GM21381 (cell line): ENCODE data around the gene KRTDAP.

Source experiments
- ATAC-seq: cut with Tn5 transposase; IDR thresholded peaks from one replicate; pipeline ENCODE4 v1.9.1; 2021; ENCODE audit warnings: mild to moderate bottlenecking, moderate library complexity; ENCODE audit not compliant: unreplicated experiment

KRTDAP gene

DNA sequence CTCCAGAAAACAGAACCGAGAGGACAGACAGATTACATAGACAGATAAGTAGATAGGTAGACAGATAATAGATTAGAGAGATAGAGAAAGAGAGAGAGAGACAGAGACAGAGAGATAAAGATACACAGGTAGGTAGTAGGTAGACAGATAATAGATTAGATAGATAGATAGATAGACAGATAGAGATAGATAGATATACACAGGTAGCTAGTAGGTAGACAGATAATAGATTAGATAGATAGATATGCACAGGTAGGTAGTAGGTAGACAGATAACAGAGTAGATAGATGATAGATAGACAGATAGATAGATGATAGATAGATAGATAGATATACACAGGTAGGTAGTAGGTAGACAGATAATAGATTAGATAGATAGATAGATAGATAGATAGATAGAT is 32.1 kb downstream of the KRTDAP start:
- no peak for ATAC-seq

GRCh38 chr19:35457173-35457572 is 33.1 kb downstream of the KRTDAP start:
- ATAC-seq, result no peak

DNA sequence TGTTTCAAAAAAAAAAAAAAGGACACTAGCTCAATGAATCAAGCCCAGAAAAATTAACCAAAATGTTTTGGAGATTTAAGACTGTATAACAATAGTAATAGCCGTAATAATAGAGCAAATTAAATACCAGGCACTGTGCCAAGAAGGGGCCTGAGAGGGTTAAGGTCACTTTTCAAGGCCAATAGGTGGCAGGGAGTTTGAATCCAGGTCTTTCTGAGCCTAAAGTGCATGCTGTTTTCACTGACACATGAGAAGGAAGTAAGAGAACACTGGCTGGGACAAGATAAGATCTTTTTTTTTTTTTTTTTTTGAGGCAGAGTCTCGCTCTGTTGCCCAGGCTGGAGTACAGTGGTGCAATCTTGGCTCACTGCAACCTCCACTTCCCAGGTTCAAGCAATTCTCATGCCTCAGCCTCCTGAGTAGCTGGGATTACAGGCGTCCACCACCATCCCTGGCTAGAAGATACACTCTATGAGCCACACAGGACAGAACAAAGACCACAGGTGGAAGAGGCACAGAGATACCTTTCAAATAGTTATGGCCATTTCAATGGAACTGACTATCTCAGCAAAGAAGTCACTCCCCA is 34.6 kb downstream of the KRTDAP start:
- no peak for ATAC-seq

DNA sequence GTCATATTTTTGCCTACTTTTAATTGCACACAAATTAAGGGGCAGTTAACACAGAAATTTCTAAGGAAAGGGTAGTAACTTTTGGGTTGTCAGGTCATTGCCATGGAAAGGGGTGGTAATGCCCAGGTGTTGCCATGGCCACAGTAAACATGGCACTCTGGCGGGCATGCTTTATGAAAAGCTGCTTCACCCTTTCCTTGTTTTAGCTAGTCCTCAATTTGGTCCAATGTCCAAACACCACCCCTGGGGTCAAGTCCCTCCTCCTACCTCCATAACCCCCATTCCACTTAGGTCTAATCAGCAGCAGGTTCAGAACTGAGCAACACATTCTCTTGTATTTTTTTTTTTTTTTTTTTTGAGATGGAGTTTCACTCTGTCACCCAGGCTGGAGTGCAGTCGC is 35.6 kb downstream of the KRTDAP start:
- ATAC-seq, result no peak

DNA sequence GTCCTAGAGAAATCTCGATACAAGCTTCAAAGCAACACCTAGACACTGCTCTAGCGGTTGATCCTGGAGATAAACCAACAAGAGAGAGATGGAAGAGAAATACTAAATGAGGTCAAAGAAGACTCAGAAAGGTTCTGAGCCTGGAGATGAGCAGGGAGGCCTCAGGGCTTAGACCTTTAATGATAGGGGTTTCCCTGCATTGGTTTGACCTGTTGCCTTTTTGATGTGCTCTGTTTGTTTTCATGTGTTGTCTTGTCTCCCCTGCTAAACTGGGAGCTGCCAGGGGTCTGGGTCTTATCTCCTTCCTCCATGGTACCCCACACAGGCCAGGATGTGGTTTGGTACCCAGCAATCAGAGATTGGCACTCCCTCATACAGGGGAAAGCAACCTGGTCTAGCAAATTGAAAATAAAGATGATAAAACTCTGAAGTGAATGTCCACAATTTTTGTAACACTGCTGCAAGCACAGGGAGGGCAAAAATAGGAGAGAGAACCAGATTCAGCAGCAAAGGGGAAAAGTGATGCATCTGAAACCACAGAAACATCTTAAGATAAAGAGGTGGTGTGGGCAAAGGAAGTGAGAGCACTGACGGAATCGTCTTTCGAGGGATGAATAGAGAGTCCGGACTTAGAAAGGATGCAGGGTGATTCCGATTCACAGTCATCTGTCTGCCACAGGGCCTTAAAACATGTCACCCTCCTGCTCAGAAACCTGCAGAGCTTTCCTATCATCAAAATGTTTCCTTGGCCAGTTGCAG is 38.7 kb downstream of the KRTDAP start:
- ATAC-seq, result no peak

GRCh38 chr19:35449359-35450043 is 40.8 kb downstream of the KRTDAP start:
- ATAC-seq, result no peak

- no peak for ATAC-seq
These were observed 42.4 kb downstream of the KRTDAP start, which contains the start of gene FFAR2 for GRCh38 chr19:35447606-35448469. Gene FFAR2, plus strand, starts transcription at chr19:35448257. Its CDS starts 1,458 bp downstream, at chr19:35449715.

DNA sequence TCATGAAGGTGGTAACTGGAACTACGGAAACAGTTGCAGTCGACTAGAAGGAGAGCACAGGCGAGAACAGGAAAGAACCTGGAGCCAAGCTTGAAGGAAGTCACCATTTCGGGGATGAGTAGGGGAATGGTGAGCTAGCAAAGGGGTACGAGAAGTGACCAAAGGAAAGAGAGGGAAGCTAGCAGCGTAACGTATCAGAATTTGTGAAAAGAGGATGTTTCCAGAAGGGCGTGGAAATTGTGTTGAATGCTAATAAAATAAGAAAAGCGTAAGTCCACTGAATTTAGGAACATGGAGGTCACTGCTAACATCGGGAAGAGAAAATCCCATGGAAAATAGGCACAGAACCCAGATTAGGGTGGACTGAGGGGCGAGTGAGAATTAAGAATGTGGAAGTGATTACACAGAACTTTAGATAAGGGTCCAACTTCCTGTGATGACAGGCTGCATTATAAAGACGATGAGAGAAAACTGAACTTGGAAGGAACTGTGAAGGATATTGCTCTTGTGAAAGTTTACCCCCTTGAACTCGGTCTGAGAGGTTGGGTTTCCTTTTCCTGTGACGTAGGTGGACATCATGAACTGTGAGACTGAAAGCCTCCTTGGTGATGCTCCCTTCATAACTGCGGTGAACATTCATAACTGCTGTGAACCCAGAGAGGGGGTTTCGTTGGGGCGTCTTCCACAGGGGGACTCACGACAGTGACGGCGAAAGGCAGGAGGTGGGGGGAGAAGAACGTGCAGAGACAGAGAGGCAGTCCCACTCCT is 44.3 kb downstream of the KRTDAP start:
- ATAC-seq, result no peak

GRCh38 chr19:35444735-35445134 is 45.5 kb downstream of the KRTDAP start:
- ATAC-seq, result no peak

DNA sequence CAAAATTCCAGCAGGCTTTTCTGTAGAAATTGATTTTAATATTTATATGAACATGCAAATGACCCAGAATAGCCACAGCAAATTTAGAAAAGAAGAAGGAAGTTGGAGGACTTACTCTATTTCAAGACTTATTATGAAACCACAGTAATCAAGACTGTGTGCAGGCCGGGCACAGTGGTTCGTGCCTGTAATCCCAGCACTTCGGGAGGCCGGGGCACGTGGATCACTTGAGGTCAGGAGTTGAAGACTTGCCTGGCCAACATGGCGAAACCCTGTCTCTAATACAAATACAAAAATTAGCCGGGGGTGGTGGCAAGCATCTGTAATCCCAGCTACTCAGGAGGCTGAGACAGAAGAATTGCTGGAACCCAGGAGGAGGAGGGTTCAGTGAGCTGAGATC is 48.2 kb downstream of the KRTDAP start:
- ATAC-seq, result no peak

DNA sequence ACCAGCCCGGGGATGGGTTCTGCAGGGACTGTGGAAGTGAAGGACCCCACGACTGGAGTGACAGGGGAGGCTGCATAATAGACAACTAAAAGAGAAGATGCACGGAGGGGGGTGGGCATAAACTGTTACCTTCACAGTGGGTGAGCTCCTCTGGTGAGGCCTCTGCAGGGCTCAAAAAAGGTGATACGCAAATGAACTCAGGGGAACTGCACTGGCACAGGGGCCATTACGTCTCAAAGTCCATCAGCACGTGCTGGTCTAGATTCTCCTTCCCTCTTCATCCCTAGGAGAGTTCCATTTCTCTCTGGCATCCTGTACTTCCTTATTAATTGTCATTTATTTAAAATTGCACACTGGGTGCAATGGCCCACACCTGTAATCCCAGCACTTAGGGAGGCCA is 50.3 kb downstream of the KRTDAP start:
- no peak for ATAC-seq

GRCh38 chr19:35438527-35438926 is 51.7 kb downstream of the KRTDAP start:
- no peak for ATAC-seq

- no peak for ATAC-seq
These were observed 52.2 kb downstream of the KRTDAP start for GRCh38 chr19:35438096-35438495.

DNA sequence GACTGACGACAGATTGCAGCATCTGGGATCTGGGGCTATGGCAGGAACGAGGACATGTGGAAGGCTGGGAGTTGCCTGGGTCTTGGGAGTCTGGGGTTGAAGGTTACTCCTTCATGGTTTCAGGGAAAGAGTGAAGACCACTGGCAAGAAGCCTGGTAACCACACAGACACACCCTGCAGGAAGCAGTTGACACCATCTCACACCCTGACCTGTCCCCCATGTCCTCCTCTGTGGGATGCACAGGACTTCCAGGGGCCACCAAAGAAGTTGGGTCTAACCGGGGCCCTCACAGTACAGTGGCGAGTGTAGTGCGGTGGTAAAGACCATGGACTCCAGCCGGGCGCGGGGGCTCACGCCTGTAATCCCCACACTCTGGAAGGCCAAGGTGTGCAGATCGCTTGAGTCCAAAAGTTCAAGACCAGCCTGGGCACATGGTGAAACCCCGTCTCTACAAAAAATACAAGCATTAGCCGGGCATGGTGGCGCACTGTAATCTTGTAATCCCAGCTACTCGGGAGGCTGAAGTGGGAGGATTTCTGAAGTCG is 52.8 kb downstream of the KRTDAP start:
- ATAC-seq, result no peak
